K562 (cell line): ENCODE results near the gene GZMM. TPM values are rescaled to one million over a fixed set of nuclear protein-coding genes. Genes with fewer than 3 reads are reported as not detected.

Experiments used
- DMBX1 ChIP-seq: fragments of 250-450 bp; sonication (Bioruptor Pico); IDR thresholded peaks from 2 replicates; pipeline ENCODE4 v1.8.0; 2022; ENCODE audit warnings: inconsistent platforms, mild to moderate bottlenecking, moderate library complexity, borderline replicate concordance
- MBD2 ChIP-seq: sonication (generic); IDR thresholded peaks from 2 replicates; pipeline ENCODE4 v1.6.1; 2016; ENCODE audit warnings: low read depth, borderline replicate concordance
- NFIC ChIP-seq: fragments of 450-650 bp; IDR thresholded peaks from 2 replicates; pipeline ENCODE4 v1.6.1; 2017; ENCODE audit warnings: mild to moderate bottlenecking, inconsistent platforms
- NFIX ChIP-seq: fragments of 250-450 bp; sonication (Bioruptor Pico); IDR thresholded peaks from 2 replicates; pipeline ENCODE4 v1.4.0; 2020; ENCODE audit warnings: low read depth, mild to moderate bottlenecking, moderate library complexity
- NFRKB ChIP-seq: fragments of 450-650 bp; IDR thresholded peaks from 2 replicates; pipeline ENCODE4 v1.6.1; 2016; ENCODE audit warnings: low read depth
- TEAD4 ChIP-seq, 2 experiments: sonication (generic) in 1 of 2; formaldehyde crosslinking in 1 of 2; IDR thresholded peaks; 2 replicates each; pipeline versions ENCODE4 v1.6.1 to v1.8.0; 2012 to 2022; ENCODE audit warnings: borderline replicate concordance in 1 of 2, inconsistent platforms in 1 of 2, low read length in 1 of 2, mild to moderate bottlenecking in 1 of 2, missing genetic modification reagents in 1 of 2
- TFAM ChIP-seq: fragments of 250-450 bp; sonication (Bioruptor Pico); conservative IDR thresholded peaks from 2 replicates; pipeline ENCODE4 v1.5.0; 2021; ENCODE audit warnings: mild to moderate bottlenecking, moderate library complexity
- ZBTB17 ChIP-seq: fragments of 450-650 bp; formaldehyde crosslinking; IDR thresholded peaks from 2 replicates; pipeline ENCODE4 v1.4.0; 2020; ENCODE audit warnings: mild to moderate bottlenecking
- ZBTB2 ChIP-seq: fragments of 450-650 bp; IDR thresholded peaks from 2 replicates; pipeline ENCODE4 v1.6.1; 2016; ENCODE audit warnings: antibody characterized with exemption
- ZNF239 ChIP-seq: fragments of 250-450 bp; sonication (Bioruptor Pico); IDR thresholded peaks from 2 replicates; pipeline ENCODE4 v1.4.0; 2020; ENCODE audit warnings: mild to moderate bottlenecking
- ZNF263 ChIP-seq: sonication (generic); formaldehyde crosslinking; IDR thresholded peaks from 2 replicates; pipeline ENCODE4 v1.8.0; 2022; ENCODE audit warnings: mild to moderate bottlenecking, missing genetic modification reagents, borderline replicate concordance
- ZNF3 ChIP-seq: fragments of 250-450 bp; sonication (Bioruptor Pico); IDR thresholded peaks from 2 replicates; pipeline ENCODE4 v1.5.0; 2021; ENCODE audit warnings: mild to moderate bottlenecking, moderate library complexity
- ZNF699 ChIP-seq: fragments of 250-450 bp; sonication (Bioruptor Pico); IDR thresholded peaks from 2 replicates; pipeline ENCODE4 v1.8.0; 2021; ENCODE audit warnings: mild to moderate bottlenecking, moderate library complexity; ENCODE audit not compliant: insufficient replicate concordance
- polyA plus RNA-seq, 8 experiments: library from polyadenylated mRNA; depleted of rRNA in 4 of 8; stranded (reverse) in 5 of 8; unstranded in 3 of 8; fragments of >200 nt; fragmentation: Nextera tagmentation in 2 of 8; fragmentation: Illumina TruSeq in 1 of 8; extraction: Ambion mirVana in 2 of 8; extraction: Trizol in 1 of 8; gene quantifications; 2 replicates each; pipeline versions ENCODE4 v1.2.1 to v1.2.3, GENCODE V29; 2011 to 2014; ENCODE audit warnings: inconsistent platforms in 1 of 8, missing spikeins in 1 of 8
- total RNA-seq, 7 experiments: library from RNA; depleted of rRNA in 6 of 7; stranded (reverse); fragments of >200 nt in 6 of 7; fragmentation: Illumina TruSeq in 2 of 7; extraction: Trizol in 2 of 7; gene quantifications; 2 replicates each; pipeline versions ENCODE4 v1.2.1 to v1.2.3, GENCODE V29; 2011 to 2021; ENCODE audit warnings: low replicate concordance in 1 of 7
- TF ChIP-seq, protein P1 (sequence below): sonication (generic); formaldehyde crosslinking; IDR thresholded peaks from 2 replicates; pipeline ENCODE4 v1.9.0; 2022; ENCODE audit warnings: mild to moderate bottlenecking, missing genetic modification reagents
- TF ChIP-seq, protein P2 (sequence below): fragments of 450-650 bp; IDR thresholded peaks from 2 replicates; pipeline ENCODE4 v1.6.1; 2014; ENCODE audit warnings: low read depth, mild to moderate bottlenecking, moderate library complexity, borderline replicate concordance
- TF ChIP-seq, protein P3 (sequence below): fragments of 200-800 bp; sonication (Bioruptor generic); IDR thresholded peaks from 2 replicates; pipeline ENCODE4 v1.6.1; 2017; ENCODE audit warnings: missing genetic modification characterization, missing compliant biosample characterization
- TF ChIP-seq, protein P4 (sequence below): fragments of 250-450 bp; sonication (Bioruptor Pico); IDR thresholded peaks from 2 replicates; pipeline ENCODE4 v1.4.0; 2020; ENCODE audit warnings: mild to moderate bottlenecking, moderate library complexity

Gene GZMM
- total and polyA plus RNA-seq, 9 of the 15 experiments (the other 6 are each of a cell fraction or from before 2014, with no cell fraction given): 0.08 to 2.6 (median 0.70) TPM; not detected in 2

GRCh38 chr19:507286-508203 lies 36.3 kb upstream of the GZMM start, which contains the start of gene TPGS1 (continued):
- TF ChIP-seq DMBX1 (CRISPR knock-in tag) (peak; percentile 93), ZNF3 (CRISPR knock-in tag) (no peak), TEAD4 (IDR thresholded peaks at IDR 0.05; ENCODE audit: low read length) (peak; percentile 28; the same call in 1 of the 2 replicates), TEAD4 (CRISPR knock-in tag; IDR thresholded peaks at IDR 0.05; ENCODE audit: borderline replicate concordance) (0 out of 2 replicates have a peak, but pooled peaks have one; percentile 37), NFIC (peak; percentile 99), TFAM (CRISPR knock-in tag) (no peak), NFRKB (peak; percentile 98), ZNF699 (no peak), MBD2 (peak; percentile 87), ZNF263 (peak; percentile 21; the same call in 1 of the 2 replicates), ZBTB17 (CRISPR knock-in tag) (0 out of 2 replicates have a peak, but pooled peaks have one; percentile 29), ZBTB2 (no peak), NFIX (CRISPR knock-in tag) (peak; percentile 3; the same call in 1 of the 2 replicates), ZNF239 (CRISPR knock-in tag) (peak; percentile 74)
- TF ChIP-seq, protein P1, sequence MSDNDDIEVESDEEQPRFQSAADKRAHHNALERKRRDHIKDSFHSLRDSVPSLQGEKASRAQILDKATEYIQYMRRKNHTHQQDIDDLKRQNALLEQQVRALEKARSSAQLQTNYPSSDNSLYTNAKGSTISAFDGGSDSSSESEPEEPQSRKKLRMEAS: 0 out of 2 replicates have a peak, but pooled peaks have one; percentile 17
- TF ChIP-seq, protein P2, sequence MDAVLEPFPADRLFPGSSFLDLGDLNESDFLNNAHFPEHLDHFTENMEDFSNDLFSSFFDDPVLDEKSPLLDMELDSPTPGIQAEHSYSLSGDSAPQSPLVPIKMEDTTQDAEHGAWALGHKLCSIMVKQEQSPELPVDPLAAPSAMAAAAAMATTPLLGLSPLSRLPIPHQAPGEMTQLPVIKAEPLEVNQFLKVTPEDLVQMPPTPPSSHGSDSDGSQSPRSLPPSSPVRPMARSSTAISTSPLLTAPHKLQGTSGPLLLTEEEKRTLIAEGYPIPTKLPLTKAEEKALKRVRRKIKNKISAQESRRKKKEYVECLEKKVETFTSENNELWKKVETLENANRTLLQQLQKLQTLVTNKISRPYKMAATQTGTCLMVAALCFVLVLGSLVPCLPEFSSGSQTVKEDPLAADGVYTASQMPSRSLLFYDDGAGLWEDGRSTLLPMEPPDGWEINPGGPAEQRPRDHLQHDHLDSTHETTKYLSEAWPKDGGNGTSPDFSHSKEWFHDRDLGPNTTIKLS: peak; percentile 80
- TF ChIP-seq, protein P3, sequence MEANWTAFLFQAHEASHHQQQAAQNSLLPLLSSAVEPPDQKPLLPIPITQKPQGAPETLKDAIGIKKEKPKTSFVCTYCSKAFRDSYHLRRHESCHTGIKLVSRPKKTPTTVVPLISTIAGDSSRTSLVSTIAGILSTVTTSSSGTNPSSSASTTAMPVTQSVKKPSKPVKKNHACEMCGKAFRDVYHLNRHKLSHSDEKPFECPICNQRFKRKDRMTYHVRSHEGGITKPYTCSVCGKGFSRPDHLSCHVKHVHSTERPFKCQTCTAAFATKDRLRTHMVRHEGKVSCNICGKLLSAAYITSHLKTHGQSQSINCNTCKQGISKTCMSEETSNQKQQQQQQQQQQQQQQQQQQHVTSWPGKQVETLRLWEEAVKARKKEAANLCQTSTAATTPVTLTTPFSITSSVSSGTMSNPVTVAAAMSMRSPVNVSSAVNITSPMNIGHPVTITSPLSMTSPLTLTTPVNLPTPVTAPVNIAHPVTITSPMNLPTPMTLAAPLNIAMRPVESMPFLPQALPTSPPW: peak; percentile 89
- TF ChIP-seq, protein P4, sequence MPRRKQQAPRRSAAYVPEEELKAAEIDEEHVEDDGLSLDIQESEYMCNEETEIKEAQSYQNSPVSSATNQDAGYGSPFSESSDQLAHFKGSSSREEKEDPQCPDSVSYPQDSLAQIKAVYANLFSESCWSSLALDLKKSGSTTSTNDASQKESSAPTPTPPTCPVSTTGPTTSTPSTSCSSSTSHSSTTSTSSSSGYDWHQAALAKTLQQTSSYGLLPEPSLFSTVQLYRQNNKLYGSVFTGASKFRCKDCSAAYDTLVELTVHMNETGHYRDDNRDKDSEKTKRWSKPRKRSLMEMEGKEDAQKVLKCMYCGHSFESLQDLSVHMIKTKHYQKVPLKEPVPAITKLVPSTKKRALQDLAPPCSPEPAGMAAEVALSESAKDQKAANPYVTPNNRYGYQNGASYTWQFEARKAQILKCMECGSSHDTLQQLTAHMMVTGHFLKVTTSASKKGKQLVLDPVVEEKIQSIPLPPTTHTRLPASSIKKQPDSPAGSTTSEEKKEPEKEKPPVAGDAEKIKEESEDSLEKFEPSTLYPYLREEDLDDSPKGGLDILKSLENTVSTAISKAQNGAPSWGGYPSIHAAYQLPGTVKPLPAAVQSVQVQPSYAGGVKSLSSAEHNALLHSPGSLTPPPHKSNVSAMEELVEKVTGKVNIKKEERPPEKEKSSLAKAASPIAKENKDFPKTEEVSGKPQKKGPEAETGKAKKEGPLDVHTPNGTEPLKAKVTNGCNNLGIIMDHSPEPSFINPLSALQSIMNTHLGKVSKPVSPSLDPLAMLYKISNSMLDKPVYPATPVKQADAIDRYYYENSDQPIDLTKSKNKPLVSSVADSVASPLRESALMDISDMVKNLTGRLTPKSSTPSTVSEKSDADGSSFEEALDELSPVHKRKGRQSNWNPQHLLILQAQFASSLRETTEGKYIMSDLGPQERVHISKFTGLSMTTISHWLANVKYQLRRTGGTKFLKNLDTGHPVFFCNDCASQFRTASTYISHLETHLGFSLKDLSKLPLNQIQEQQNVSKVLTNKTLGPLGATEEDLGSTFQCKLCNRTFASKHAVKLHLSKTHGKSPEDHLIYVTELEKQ (CRISPR knock-in tag): no peak
